Peyer's patch (tissue), 4 donors: ENCODE results near the gene ZNF609.

Experiments used
- CTCF ChIP-seq, 6 experiments: fragments of 450-650 bp in 4 of 6; fragments of 200-600 bp in 2 of 6; sonication (generic) in 1 of 6; IDR thresholded peaks; one replicate each; pipeline ENCODE4 v1.5.1; 2017 to 2019; ENCODE audit warnings: antibody characterized with exemption in 6 of 6, mild to moderate bottlenecking in 3 of 6, moderate library complexity in 1 of 6
- POLR2A ChIP-seq, 2 donors: fragments of 450-650 bp; IDR thresholded peaks; one replicate each; pipeline ENCODE4 v1.5.1; 2017; ENCODE audit warnings: antibody characterized with exemption in 2 of 2, mild to moderate bottlenecking in 2 of 2, moderate library complexity in 2 of 2

- no peak for TF ChIP-seq CTCF (IDR thresholded peaks at IDR 0.05)
- no peak for TF ChIP-seq POLR2A (IDR thresholded peaks at IDR 0.05)
Measured at GRCh38 chr15:64438653-64439447, 21.5 kb upstream of the ZNF609 start.
